Brain microvascular endothelial cell (primary cell): ENCODE measurements around the gene MYT1.

Experiments
- DNase-seq: peaks from one replicate; pipeline ENCODE4 v3.0.0-alpha.2; 2020
- H3K27ac ChIP-seq: fragments of 250-450 bp; sonication (Bioruptor Pico); 2 replicates; pipeline ENCODE4 v1.5.1; 2020; ENCODE audit warnings: mild to moderate bottlenecking, moderate library complexity
- H3K27me3 ChIP-seq: fragments of 250-450 bp; sonication (Bioruptor Pico); replicated peaks from 2 replicates; pipeline ENCODE4 v1.5.1; 2020; ENCODE audit warnings: mild to moderate bottlenecking
- H3K36me3 ChIP-seq: fragments of 250-450 bp; sonication (Bioruptor Pico); replicated peaks from 2 replicates; pipeline ENCODE4 v1.5.1; 2020; ENCODE audit warnings: mild to moderate bottlenecking
- H3K4me3 ChIP-seq: 2 replicates; pipeline ENCODE4 v1.5.1; 2011; ENCODE audit warnings: low read depth, mild to moderate bottlenecking, control low read depth, low read length, moderate library complexity
- CTCF ChIP-seq: IDR thresholded peaks from 2 replicates; pipeline ENCODE4 v1.5.1; 2011; ENCODE audit warnings: low read depth, mild to moderate bottlenecking, moderate library complexity, low read length, control low read depth, inconsistent platforms; ENCODE audit errors: missing control alignments
- in situ Hi-C: cut with HindIII; loops from 2 replicates; pipeline ENCODE4 v1.10.0; 2017; ENCODE audit warnings: low sequenced_read_pairs, low pct_ligation_motif_present

MYT1 gene

GRCh38 chr20:64225828-64226598, 61.8 kb downstream of the MYT1 start:
- H3K27me3 ChIP-seq, result no peaks in the 10 kb centered on the region
- no peak for TF ChIP-seq CTCF
- in situ Hi-C loops, result no loop called here
- DNase-seq, result no peak
- H3K36me3 ChIP-seq, result no peaks in the 10 kb centered on the region
- no peak overlapping the region for H3K4me3 ChIP-seq
- H3K27ac ChIP-seq, result no peak overlapping the region

- TF ChIP-seq CTCF, result no peak
- no peaks in the 10 kb centered on the region for H3K27me3 ChIP-seq
- no peak for DNase-seq
- H3K27ac ChIP-seq, result no peak overlapping the region
- no peak overlapping the region for H3K4me3 ChIP-seq
- H3K36me3 ChIP-seq, result no peaks in the 10 kb centered on the region
- in situ Hi-C loops, result no loop called here
Observed at GRCh38 chr20:64226686-64227580, 62.7 kb downstream of the MYT1 start.

- no peak overlapping the region for H3K4me3 ChIP-seq
- no peak for DNase-seq
- no peak for TF ChIP-seq CTCF
- in situ Hi-C loops, result no loop called here
- no peaks in the 10 kb centered on the region for H3K27me3 ChIP-seq
- no peak overlapping the region for H3K27ac ChIP-seq
- H3K36me3 ChIP-seq, result no peaks in the 10 kb centered on the region
Observed at GRCh38 chr20:64228086-64228653, 63.9 kb downstream of the MYT1 start.

GRCh38 chr20:64228751-64229506, 64.7 kb downstream of the MYT1 start:
- TF ChIP-seq CTCF, result no peak
- in situ Hi-C loops, result no loop called here
- no peak for DNase-seq
- H3K36me3 ChIP-seq, result no peaks in the 10 kb centered on the region
- no peak overlapping the region for H3K4me3 ChIP-seq
- no peaks in the 10 kb centered on the region for H3K27me3 ChIP-seq
- H3K27ac ChIP-seq, result no peak overlapping the region

GRCh38 chr20:64229507-64230061, 65.3 kb downstream of the MYT1 start:
- no peak for DNase-seq
- no peak for TF ChIP-seq CTCF

More at GRCh38 chr20:64229507-64230061, 65.3 kb downstream of the MYT1 start:
- no peaks in the 10 kb centered on the region for H3K27me3 ChIP-seq
- no peak overlapping the region for H3K27ac ChIP-seq
- H3K36me3 ChIP-seq, result no peaks in the 10 kb centered on the region
- no peak overlapping the region for H3K4me3 ChIP-seq
- in situ Hi-C loops, result no loop called here
